Stimulated activated CD4-positive, alpha-beta T cell treated with anti-CD3 and anti-CD28 coated beads, Interleukin-2, amount 100 ng/mL, for 4 hours (primary cell): ENCODE results near the gene RENBP.

Experiments
- DNase-seq: peaks from one replicate; pipeline ENCODE4 v3.0.0-alpha.2; 2020; ENCODE audit warnings: low read depth

Gene RENBP

DNA sequence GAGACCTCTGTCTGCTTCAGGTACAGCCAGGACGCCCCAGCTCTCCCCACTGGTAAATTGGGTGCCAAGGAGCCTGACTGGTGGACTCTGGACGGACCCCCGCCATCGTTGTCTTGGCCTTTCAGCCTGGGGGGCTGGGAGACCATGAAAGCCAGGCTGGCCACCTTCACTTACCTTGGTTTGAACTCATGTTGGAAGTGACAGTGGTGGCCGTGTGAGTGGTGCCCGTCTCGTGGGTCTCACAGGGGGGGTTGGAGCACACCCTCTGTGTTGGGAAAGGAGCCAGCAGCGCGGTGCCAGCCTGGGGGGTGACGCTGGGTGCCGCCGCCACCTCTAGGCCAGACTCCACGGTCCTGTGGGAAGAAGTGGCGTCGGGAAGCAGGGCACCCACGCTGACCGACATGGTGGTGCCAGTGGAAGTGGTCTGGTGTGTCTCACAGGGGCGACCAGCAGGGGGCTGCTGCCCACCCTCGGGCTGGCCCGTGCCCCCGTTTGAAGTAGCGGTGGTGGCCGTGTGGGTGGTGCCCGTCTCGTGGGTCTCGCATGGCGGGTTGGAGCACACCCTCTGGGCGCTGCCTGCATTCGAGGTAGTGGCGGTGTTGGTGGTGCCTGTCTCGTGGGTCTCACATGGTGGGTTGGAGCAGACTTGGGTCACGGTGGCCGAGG is 9.6 kb upstream of the RENBP start:
- no peak for DNase-seq

DNA sequence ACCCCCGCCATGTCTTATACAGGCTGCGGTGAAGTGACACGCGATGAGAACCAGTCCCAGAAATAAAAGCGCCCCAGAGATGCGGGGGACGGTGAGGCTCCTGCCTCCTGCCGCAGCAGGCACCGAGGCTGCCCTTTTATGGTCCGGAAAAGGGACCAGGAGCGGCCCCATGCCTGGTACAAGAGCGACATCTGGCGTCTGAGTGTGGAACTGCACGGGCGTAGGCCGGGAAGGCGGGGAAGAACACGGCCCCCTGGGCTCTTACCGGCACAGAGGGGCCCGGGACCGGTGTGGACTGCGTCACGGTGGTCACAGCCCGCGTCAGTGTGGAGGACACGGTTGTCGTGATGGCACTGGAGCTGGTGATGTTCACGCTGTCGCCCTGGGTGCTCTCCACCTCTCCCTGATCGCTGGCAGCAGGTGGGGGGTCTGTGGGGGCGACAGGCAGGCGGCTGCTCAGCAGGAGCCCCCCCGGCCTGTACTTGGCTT is 8.9 kb upstream of the RENBP start:
- DNase-seq = peak; percentile 54

DNA sequence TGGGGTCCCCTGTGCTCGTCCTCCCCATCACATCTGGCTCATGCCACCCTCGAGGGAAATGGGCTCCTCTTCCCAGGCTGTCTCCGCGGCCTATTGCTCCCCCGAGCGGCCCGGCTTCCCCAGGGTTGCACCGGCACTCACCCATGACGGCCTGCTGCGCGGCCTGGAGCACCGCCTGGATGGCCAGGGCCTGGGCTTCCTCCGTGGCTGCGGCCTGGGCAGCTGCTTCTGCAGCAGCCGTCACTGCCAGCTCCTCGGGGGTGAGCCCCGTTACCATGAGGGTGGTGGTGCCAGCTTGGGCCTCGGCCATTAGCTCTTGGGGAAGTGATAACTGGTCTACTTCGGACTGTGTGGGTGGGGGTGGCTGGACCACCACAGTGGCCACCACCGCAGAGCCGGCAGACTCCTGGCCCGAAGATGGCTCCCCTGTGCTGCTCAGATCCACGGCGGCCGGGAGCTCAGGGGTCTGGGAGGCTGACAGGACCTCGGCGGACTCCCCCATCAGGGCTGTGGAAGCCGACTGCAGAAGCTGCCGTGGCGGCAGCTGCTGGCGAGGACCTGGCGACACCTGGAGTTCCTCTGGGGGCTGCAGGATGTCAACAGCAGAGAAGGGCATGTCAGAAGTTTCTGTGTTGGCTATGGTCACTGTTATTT is 8.1 kb upstream of the RENBP start:
- no peak for DNase-seq

DNA sequence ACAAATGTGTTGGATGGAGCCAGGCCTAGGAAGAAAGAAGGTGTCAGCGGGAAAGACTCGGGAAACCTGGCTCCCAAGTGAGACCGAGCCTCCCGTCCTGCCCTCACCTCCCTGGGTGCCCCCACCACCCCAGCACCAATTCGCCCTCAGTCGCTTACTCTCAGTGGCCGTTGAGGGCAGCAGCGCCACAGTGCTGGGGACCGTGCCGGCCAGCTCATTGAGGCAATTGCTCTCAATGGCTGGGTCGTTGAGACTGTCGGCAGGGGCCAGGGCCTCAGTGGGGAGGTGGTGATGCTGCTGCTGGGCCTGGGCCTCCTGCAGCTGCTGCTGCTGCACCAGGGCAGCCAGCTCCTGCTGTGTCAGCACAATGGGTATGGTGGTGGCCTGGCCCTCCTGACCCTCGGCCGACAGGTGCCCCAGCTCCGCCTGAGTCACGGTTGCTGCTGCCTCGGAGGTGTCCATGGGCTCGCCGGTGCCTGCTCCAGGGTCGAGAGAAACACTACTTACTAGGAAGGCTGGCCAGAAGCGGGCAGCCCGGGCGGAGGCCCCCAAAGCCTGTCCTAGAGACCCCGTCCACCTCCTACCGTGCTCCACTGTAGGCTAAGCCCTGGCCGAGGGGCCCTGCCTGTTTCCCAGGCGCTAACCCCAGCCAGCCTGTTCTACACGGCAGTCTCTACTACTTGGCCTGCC is 7.4 kb upstream of the RENBP start:
- no peak for DNase-seq

DNA sequence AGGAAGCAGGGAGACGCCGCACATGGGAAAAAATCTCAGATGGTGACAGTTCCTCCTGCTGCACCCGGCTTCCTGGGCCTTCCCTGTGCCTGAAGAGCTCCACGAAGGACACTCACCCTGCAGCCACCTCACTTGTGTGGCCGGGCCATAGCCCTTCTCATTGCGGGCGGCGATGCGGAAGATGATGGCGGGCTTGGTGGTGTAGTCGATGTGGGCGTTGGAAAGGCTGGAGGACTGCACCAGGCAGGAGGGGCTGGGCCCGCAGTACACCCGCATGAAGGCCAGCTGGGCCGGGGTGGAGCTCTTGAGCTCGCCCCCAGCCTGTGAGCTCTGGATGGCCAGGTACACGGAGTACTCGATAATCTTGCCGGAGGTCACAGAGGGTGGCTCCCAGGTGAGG is 5.7 kb upstream of the RENBP start:
- DNase-seq = no peak

DNA sequence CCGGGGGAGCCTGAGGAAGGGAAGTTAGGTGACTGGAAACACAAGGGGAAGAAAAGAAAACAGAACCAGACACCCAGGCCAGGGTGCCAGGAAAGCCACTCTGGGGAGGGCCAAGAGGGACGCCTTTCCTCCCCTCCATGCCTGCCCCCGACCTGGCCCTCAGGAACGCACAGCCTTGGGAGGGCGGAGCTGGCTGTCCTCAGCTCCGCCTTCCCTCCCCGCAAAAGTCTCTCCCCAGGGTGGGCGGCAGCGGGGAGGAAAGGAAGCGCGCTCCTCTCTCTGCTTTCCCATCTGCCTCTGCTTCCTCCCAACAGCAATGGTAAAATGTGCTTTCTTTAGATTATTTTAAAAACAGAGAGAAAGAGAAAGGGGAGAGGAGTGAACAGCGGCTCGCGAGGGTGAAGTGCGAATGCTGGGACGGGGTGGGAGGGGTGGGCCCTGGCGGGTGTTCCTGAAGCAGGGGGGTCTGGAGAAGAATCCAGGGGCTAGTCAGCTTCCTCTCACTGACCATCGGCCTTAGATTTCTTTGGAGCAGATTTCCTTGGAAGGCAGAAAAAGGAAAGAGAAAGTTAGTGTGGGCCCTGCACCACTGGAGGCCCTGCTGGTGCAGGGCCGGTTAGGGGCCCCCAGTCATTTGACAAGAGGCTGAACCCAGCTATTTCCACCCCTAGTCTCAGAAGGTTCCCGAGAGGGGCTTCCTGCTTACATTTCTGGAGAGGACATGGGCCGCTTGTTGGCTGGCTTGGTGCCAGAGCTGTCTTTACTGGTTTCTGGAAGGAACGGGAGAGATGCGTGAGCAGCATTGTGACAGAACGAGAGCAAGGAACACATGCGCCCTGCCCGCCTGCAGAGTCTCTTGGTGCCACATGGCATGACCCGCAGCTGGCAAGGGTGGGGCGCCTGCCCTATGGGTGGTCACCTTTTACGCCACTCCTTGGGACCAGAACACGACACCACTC is 4.7 kb upstream of the RENBP start:
- DNase-seq = no peak

DNA sequence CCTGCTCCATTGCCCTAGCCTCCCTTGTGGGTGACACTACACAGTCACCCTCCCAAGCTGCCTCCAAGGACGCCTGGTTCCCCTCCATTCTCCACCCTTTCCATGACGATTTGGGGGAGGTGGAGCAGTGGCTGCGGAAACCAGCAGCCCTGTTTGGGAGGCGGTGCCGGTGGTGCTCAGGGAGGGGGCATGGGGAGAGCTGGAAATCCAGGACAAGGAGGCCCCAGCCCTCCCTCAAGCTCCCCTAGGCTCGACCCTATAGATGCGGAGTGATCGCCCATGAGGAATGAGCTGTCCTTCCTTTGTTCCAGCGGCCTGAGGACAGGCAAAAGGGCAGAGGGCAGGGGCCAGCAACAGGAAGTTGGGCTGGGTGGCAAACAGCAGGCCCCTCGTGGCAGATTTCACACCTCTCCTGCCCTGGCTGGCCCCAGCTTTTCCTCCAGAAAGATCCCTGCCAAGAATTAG is 3.6 kb upstream of the RENBP start:
- no peak for DNase-seq

DNA sequence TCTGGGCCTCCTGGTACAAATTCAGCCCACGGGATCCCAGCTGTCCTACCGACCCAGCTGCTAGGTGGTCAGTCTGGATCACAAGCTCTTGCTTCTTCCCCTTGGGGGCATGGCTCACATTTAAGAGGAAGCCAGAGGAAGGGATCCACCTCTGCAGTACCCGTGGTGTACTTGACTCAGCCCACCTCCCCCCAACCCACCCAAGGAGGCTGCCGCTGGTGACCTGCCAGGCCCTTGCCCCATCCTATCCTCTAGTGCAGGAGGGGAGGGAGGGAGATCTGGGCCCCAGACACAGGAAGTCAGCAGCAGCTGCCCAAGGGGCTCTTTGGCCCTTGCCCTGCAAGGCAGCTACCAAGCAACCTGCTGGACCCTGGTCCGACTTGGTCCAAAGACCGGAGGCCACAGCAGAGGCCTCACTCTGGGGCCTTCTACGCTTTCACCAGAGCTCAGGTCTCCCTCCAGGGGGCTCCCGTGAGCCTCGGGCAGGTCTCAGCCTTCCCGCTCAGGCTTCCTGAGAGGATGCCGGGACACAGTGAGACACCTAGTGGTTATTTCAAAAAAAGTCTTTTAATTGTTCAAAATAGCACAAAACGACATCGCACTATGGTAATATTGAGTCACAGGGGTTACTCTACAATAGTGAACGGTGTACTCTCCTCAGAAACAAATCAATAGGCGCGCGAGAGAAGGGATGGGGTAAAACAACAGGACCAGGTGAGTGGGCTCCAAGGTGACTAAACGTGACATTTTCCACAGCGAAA is 2.7 kb upstream of the RENBP start:
- DNase-seq = peak; percentile 68

DNA sequence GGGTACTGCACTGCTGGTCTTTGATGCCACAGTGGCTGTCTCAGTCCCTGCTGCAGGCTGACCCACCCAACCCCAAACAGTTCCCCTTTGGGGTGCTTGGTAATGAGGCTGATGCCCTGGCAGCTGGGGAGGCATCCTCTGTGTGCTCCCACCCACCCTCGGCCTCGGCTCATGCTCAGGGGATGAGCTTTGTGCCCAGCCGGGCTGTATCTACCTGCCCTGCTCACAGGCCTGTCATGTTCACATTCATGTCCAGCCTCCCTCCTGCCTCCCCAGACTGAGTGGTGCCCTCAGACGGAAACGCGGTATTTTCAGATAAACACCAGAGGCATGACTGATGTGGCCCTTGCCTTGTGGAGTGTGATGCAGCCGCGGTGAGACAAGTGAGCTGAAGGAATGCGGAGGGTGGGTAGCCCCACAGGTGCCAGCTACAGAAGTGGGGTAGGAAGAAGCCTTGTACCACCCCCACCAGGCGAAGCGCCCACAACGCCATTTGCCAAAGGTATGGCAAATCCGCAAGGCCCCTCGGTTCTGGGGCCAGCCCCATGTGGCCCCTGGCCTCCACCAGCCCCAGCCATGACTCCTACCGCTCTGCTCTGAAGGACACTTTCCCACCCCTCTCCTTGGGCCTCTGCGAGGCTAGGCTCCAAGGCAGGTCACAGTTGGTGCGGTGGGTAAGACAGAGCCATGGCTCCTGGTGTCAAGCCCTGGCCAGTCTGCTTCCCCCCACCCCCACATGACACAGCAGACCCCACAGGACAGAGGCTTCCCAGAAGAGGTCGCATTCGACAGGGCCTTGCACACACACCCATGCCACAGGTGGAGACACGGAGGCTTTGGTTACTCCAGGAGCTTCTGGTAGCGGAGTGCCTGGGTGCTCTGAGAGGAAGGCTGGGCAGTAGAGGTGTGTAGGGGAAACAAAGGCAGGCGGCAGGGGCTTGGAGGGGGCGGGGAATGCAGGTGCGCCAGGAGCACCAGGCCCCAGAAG is 1.8 kb upstream of the RENBP start:
- no peak for DNase-seq

DNA sequence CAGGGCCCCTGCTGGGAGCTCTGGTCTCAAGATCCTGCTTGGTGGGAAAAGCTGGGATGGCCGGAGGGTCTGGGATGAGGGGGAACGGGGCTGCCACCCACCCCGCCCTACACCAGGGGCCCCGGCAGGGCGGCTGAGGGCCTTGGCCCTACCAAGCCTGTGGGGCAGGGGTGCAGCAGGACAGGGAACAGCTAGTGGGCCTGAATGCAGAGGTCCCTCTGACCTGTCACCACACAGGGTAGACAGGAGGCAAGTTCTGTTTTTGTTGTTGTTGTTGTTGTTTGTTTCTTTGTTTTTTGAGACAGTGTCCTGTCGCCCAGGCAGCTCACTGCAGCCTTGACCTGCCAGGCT is 332 bp upstream of the RENBP start:
- DNase-seq = no peak

DNA sequence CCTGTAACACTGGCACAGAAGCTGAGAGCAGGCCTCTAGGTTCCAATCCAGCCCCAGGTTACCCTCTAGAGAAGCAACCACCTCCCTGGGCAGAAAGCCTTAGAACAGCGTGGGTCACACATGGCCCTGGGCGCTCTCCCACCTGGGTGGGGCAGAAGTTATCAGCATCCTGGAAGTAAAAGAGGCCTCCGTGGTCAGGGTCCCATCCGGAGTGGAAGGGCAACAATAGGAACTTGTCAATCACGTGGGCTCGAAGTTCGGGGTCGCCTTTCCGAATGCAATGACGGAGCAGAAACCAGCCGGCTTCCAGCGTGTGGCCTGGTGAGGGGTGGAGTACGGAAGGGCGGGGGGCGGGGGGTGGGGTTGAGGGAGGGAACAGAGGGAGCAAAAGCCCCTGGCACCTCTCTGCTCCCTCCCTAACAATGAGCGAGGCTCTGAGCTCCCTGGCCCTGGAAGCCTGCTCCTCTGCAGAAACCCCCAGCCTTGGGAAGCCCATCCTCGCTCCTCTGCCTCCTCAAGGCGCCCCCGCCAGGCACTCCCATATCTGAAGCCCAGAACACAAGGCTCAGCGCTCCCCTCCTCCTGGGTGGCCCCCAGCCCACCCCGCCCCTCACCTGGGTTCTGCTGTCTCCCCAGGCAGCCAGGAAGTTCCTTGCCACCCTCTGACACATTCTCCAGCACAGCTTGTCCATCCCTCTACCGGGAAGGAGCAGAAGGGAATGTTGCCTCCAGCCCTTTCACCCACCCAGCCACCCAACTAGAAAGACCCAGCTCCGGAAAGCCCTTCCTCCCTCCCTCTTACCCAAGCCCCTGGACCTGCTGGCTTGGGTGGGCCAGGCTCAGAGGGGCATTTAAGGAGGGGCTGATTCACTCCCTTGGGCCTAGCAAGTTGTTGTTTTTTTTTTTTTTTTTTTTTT is 2.8 kb downstream of the RENBP start:
- DNase-seq = no peak

DNA sequence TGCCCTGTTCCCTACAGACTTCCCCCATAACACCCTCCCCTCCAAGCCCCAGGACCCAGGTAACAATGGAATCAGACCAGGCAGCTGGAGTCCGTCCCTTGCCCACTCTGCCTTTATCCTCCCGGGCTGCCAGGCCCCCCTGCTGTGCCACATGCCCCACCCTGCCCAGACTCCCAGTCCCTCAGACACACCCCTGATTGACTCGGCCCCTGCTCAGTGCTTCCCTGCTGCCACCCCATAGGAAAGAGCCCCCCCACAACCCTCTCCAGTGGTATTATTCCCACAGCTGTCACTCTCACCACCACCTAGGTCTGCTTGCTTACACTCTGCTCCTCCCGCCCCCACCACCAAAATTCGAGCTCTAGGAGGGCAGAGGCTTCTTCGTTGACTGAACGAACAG is 4.9 kb downstream of the RENBP start:
- no peak for DNase-seq

DNA sequence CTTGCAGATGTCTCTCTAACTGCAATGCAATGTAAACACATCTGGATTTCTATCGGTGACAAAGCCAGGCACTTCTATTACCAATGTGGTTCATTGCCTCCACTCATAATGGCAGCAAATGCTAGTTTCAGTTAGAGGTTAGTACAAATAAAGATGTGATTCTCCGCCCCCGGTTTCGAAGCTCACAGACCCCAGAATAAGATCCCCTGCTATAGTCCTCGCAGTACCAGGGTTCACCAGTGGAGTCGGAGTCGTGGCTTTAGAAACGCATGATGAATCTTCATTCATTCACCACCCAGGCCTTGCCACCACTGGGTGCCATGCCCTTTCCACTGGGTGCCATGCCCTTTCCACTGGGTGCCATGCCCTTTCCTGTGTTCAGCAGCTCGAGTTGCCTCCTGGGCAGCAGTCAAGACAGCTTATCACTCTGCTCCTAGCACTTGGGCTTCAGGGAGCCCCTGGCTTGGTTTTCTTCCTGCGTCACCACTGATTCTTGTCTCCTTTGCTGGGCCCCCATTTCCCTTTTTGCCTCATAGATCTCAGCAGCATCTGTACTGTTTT is 6.1 kb downstream of the RENBP start:
- no peak for DNase-seq

DNA sequence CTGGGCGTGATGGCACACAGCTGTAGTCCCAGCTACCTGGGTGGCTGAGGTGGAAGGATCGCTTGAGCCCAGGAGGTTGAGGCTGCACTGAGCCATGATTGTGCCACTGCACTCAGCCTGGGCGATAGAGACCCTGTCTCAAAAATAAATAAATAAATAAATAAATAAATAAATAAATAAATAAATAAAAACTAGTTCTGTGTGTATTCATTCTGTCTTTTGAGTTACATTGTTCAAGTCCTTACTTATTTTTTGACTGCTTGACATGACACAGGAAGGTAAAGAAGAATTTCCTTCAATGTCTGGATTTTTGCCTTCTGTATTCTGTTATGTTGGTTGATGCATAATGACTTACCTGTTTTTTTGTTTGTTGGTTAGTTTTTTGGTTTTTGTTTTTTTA is 7.4 kb downstream of the RENBP start:
- no peak for DNase-seq

DNA sequence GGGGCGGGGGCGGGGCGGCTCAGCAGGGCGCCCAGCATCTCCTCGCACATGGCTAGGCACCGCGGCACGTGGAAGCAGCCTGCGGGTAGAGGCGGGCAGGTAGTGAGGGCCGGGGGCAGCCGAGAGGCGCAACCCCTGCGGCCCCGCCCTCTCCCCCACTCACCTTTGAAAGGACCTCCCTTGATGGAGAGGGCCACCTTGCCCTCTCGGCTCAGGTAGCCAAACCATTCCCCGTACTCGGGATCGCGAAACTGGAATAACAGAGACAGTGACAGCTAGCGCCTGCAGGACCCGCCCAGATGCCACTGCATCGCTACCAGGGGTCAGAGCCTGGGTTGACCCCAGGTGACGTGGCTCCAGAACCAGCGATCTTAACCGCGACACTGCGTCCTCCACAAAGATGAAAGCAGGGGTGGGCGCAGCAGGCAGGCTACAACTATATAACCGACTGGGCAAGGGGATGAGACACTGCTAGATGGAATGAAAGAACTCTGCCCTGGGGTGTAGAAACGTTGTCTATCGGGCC is 9.1 kb downstream of the RENBP start:
- DNase-seq = no peak

DNA sequence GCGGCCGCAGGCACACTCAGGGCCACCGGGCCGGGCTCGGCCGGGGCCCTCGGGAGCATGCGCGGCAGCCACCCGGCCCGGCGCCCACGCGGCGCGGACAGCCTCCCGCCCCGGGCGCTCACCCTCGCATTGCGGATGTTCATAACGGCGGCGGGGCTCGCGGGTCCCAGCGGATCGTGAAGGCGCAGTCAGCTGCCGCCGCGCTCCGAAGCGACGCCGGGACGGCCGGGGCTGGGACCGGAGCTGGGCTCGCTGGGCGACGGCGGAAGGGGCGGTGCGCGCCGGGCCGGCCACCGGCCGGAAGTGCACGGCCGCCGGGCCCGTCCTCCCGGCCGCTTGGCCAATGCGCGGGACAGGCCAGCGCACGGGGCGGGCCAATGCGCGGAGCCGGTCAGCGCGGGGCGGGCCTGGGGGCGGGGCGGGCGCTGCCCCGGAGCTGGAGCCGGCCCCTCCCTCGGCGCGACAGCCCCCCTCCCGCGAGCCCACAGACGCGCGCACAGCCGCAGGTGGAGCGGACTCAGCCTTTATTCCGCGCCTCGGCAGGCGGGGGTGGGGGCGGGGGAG is 9.6 kb downstream of the RENBP start, which contains the start of gene NAA10:
Gene NAA10, minus strand, starts transcription at position 276 of the 564 bp plus-strand sequence. Its CDS starts 133 bp downstream, at position 143.
- peak; percentile 55 for DNase-seq

DNA sequence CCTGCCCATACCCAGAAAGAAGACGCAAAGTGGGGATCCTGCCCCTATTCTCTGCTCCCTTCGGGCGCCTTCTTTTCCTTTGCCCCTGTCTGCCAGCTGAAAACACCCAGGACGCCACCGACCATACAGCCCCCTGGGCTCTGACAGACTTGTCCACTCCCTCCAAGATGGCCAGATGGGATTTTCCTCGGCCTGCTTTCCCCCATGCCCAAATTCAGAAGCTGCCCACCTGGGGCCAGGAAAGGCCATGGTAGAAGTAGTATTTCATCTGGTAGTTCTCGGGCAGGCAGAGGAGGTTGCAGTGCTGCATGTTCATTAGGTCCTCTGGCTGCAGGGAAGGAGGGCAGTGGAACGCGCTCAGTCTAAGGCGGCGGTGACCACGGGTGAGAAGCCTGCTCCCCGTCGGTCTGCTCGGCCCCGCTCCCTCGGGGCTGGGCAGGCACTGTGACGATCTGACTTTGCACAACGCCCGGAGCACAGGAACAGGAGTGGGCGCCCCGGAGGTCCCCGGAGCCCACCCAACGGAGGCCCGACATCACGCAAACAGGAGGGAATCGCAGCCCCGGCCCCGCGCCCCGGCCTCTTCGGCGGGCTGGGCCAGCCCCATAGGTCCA is 10.2 kb downstream of the RENBP start:
- no peak for DNase-seq

DNA sequence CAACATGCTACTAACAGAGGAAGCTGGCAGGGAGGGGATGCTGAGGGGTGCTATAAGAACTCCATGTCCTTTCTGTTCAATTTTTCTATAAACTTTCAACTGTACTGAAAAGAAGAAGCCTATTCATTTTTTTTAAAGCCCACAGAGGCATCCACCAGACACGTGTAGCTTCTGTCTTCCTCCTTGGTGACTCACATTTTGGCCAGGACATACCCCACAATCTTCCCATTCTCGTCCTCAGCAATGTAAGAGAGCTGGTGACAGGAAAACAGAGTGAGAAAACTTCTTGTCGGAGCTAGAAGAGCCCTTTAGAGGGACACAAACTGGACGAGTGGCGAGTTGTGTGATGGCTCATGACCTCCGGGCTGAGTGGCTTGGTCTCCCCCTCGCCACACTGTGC is 10.7 kb downstream of the RENBP start:
- DNase-seq = no peak
